H1 (cell line): ENCODE measurements around the gene BMF. TPM values are rescaled to one million over a fixed set of nuclear protein-coding genes. Genes with fewer than 3 reads are reported as not detected.

Experiments used
- ASH2L ChIP-seq: fragments of 200-600, 300-600 bp; sonication (generic); IDR thresholded peaks from one replicate; pipeline ENCODE4 v1.7.1; 2017; ENCODE audit warnings: low read length
- CHD7 ChIP-seq: fragments of 300-600 bp; sonication (generic); IDR thresholded peaks from 2 replicates; pipeline ENCODE4 v1.7.1; 2012; ENCODE audit warnings: low read length, moderate library complexity, mild to moderate bottlenecking, inconsistent platforms; ENCODE audit not compliant: insufficient replicate concordance
- GTF2F1 ChIP-seq: IDR thresholded peaks from 2 replicates; pipeline ENCODE4 v1.6.1; 2012; ENCODE audit warnings: low read depth, low read length, improper control_type of control experiment, borderline replicate concordance
- SIRT6 ChIP-seq: IDR thresholded peaks from one replicate; pipeline ENCODE4 v1.7.1; 2012; ENCODE audit warnings: low read length, inconsistent platforms
- TAF1 ChIP-seq: IDR thresholded peaks from 2 replicates; pipeline ENCODE4 v1.6.1; 2011; ENCODE audit warnings: mild to moderate bottlenecking, low read depth, low read length
- TBP ChIP-seq: IDR thresholded peaks from 2 replicates; pipeline ENCODE4 v1.6.1; 2011; ENCODE audit warnings: low read depth, low read length, improper control_type of control experiment
- polyA plus RNA-seq, 7 experiments: library from polyadenylated mRNA; depleted of rRNA in 3 of 7; stranded (reverse) in 5 of 7; unstranded in 2 of 7; fragments of >200 nt in 5 of 7; fragments of 200-250 nt in 2 of 7; gene quantifications; 1 replicate in 5 of 7; 2 replicates in 1 of 7; 4 replicates in 1 of 7; pipeline versions ENCODE4 v1.2.1 to v1.2.3, GENCODE V29; 2011 to 2013; ENCODE audit warnings: missing spikeins in 2 of 7, mixed read lengths in 2 of 7
- total RNA-seq: library from RNA; stranded (reverse); fragmentation: NEBNext Ultra II Directional; extraction: Animal tissue kit (Norgen Biotek cat#: 25700); gene quantifications from 2 replicates; pipeline ENCODE4 v1.2.1, GENCODE V29; 2021

The BMF gene
- total and polyA plus RNA-seq, 2 of the 8 experiments (the other 6 are each of a cell fraction or from before 2014, with no cell fraction given), result 21.2 to 24.2 TPM

- TF ChIP-seq CHD7 (no peak), TAF1 (no peak), GTF2F1 (no peak), ASH2L (no peak), TBP (no peak), SIRT6 (no peak)
These were observed 3.0 kb downstream of the BMF start (continued) for GRCh38 chr15:40105517-40106202.
